ENCODE results near the gene NPIPA1. TPM values are rescaled to one million over a fixed set of nuclear protein-coding genes. Genes with fewer than 3 reads are reported as not detected.
A peak's percentile ranks its signal among the peaks of the same experiment; 100 is the strongest.
"Not testable (repeated sequence)": the region's sequence is repeated elsewhere in the genome, so short reads cannot be mapped to it uniquely, and the experiment has no call there.

NPIPA1 gene
- total and polyA plus RNA-seq, 9 of the 15 experiments (the other 6 are each of a cell fraction or from before 2014, with no cell fraction given), result 8.2 to 48.7 (median 27.2) TPM

DNA sequence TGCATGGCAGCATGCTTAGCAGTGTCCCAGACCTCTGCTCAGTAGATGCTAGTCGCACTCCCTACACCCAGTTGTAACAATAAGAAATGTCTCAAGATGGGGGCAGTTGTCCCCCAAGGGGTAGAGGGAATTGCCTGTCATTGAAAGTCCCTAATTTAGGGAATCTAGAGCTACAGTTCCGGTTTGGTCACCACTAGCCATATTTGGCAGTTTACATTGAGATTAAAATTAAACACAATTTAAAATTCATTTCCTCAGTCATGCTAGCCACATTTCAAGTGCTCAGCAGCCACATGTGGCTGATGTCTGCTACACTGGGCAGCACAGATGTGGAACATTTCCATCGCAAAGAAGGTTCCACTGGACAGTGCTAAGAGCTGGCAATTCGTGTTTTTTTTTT is 41.7 kb downstream of the NPIPA1 start:
- H3K27ac ChIP-seq (ENCODE audit: extremely low read depth, low read depth, low read length); H2AFZ ChIP-seq (ENCODE audit: low read depth, low read length); ATAC-seq; in situ Hi-C loops (cut with MboI); H3K27me3 ChIP-seq (ENCODE audit: control insufficient read depth in 2 of 2, insufficient read depth in 2 of 2, low read length in 2 of 2); H3K9ac ChIP-seq (ENCODE audit: insufficient read depth in 1 of 2, low read depth in 2 of 2, low read length in 2 of 2); H3K4me3 ChIP-seq; H3K9me1 ChIP-seq (ENCODE audit: control insufficient read depth, insufficient read depth, low read length); BruUV-seq (replicated peaks); H3K36me3 ChIP-seq (ENCODE audit: control insufficient read depth, insufficient read depth, low read length); CTCF ChIA-PET (ENCODE audit: low intra/inter-chr PET ratio); POLR2A ChIA-PET; H3K4me2 ChIP-seq (ENCODE audit: insufficient read depth, low read length); FAIRE-seq; H3K9me3 ChIP-seq (replicated peaks; ENCODE audit: control insufficient read depth, insufficient read depth, low read depth, low read length); H4K20me1 ChIP-seq (replicated peaks; ENCODE audit: control insufficient read depth, insufficient read depth, low read length); intact Hi-C loops (cut with micrococcal nuclease); DNase-seq (ENCODE audit: extremely low read depth in 1 of 4, low spot score in 3 of 4): not testable (repeated sequence)
- peaks cover 47% of the 10 kb centered on the region for H3K79me2 ChIP-seq (ENCODE audit: control insufficient read depth, insufficient read depth, low read length)
- H3K4me1 ChIP-seq (replicated peaks in 1 of 2; ENCODE audit: control insufficient read depth in 2 of 2, insufficient read depth in 2 of 2, low read length in 2 of 2), result peaks cover 3 to 12% of the 10 kb centered on the region in 2 experiments; a peak in 4 of 5 replicates
- whole genome bisulfite sequencing (ENCODE audit: insufficient coverage, low coverage, missing lambda C conversion rate), result 83% methylated on average over 4 of the region's 4 CpGs
- peak in 1 of 2 experiments; percentile 67; a peak in 1 of 4 replicates for TF ChIP-seq SRF (CRISPR knock-in tag; IDR thresholded peaks at IDR 0.05)

DNA sequence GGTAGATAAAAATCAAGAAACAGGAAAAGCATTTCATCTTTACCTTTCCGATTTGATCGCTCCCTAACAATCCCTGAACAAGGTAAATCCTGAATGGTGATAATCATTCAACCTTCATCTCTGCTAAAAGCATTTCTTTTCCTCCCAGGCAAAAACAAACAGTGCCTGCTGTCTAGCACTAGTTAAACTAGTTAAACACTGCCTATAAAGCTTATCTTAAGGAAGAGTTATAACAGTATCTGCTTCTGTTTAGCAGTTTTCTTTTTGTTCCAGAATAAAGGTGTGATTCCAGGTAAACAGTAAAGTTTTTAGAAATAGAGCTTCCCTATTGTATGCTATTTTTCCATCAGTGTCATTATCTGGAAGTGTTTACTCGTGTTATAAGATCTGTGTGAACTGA is 44.0 kb downstream of the NPIPA1 start:
- H3K36me3 ChIP-seq (ENCODE audit: control insufficient read depth, insufficient read depth, low read length); BruUV-seq (replicated peaks); H4K20me1 ChIP-seq (replicated peaks; ENCODE audit: control insufficient read depth, insufficient read depth, low read length); CTCF ChIA-PET (ENCODE audit: low intra/inter-chr PET ratio); H3K9me3 ChIP-seq (replicated peaks; ENCODE audit: control insufficient read depth, insufficient read depth, low read depth, low read length); H3K27ac ChIP-seq (ENCODE audit: extremely low read depth, low read depth, low read length); H2AFZ ChIP-seq (ENCODE audit: low read depth, low read length); H3K9me1 ChIP-seq (ENCODE audit: control insufficient read depth, insufficient read depth, low read length); H3K4me1 ChIP-seq (replicated peaks in 1 of 2; ENCODE audit: control insufficient read depth in 2 of 2, insufficient read depth in 2 of 2, low read length in 2 of 2); in situ Hi-C loops (cut with MboI); intact Hi-C loops (cut with micrococcal nuclease); H3K4me3 ChIP-seq; FAIRE-seq; H3K9ac ChIP-seq (ENCODE audit: insufficient read depth in 1 of 2, low read depth in 2 of 2, low read length in 2 of 2); H3K4me2 ChIP-seq (ENCODE audit: insufficient read depth, low read length); ATAC-seq; POLR2A ChIA-PET; DNase-seq (ENCODE audit: extremely low read depth in 1 of 4, low spot score in 3 of 4); H3K27me3 ChIP-seq (ENCODE audit: control insufficient read depth in 2 of 2, insufficient read depth in 2 of 2, low read length in 2 of 2): not testable (repeated sequence)
- TF ChIP-seq, protein P1, sequence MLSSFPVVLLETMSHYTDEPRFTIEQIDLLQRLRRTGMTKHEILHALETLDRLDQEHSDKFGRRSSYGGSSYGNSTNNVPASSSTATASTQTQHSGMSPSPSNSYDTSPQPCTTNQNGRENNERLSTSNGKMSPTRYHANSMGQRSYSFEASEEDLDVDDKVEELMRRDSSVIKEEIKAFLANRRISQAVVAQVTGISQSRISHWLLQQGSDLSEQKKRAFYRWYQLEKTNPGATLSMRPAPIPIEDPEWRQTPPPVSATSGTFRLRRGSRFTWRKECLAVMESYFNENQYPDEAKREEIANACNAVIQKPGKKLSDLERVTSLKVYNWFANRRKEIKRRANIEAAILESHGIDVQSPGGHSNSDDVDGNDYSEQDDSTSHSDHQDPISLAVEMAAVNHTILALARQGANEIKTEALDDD (IDR thresholded peaks at IDR 0.05), result peak; percentile 82
- H3K79me2 ChIP-seq (ENCODE audit: control insufficient read depth, insufficient read depth, low read length), result peaks cover 33% of the 10 kb centered on the region
- WGBS (ENCODE audit: insufficient coverage, low coverage, missing lambda C conversion rate), result 67% methylated on average over 3 of the region's 3 CpGs

DNA sequence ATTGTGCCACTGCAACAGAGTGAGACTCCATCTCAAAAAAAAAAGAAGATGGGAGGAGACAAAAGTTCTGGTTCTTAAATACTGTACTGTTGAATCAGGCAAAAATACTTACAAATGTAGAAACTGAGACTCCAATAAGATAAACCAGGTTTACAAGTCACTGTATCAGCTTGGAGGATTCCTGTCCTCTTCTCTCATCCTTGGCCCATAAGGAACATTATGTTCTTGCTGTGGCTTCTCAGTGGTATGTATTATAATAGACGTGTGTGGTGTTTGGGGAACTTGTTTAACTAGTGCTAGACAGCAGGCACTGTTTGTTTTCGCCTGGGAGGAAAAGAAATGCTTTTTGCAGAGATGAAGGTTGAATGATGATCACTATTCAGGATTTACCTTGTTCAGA is 45.3 kb downstream of the NPIPA1 start:
- peaks cover 21% of the 10 kb centered on the region for H3K79me2 ChIP-seq (ENCODE audit: control insufficient read depth, insufficient read depth, low read length)

More for the DNA sequence above, 45.3 kb downstream of the NPIPA1 start:
- intact Hi-C loops (cut with micrococcal nuclease); H3K4me1 ChIP-seq (replicated peaks in 1 of 2; ENCODE audit: control insufficient read depth in 2 of 2, insufficient read depth in 2 of 2, low read length in 2 of 2); H4K20me1 ChIP-seq (replicated peaks; ENCODE audit: control insufficient read depth, insufficient read depth, low read length); H2AFZ ChIP-seq (ENCODE audit: low read depth, low read length); CTCF ChIA-PET (ENCODE audit: low intra/inter-chr PET ratio); POLR2A ChIA-PET; H3K36me3 ChIP-seq (ENCODE audit: control insufficient read depth, insufficient read depth, low read length); H3K9ac ChIP-seq (ENCODE audit: insufficient read depth in 1 of 2, low read depth in 2 of 2, low read length in 2 of 2); H3K27ac ChIP-seq (ENCODE audit: extremely low read depth, low read depth, low read length); H3K4me3 ChIP-seq; H3K27me3 ChIP-seq (ENCODE audit: control insufficient read depth in 2 of 2, insufficient read depth in 2 of 2, low read length in 2 of 2); H3K4me2 ChIP-seq (ENCODE audit: insufficient read depth, low read length); BruUV-seq (replicated peaks); DNase-seq (ENCODE audit: extremely low read depth in 1 of 4, low spot score in 3 of 4); H3K9me3 ChIP-seq (replicated peaks; ENCODE audit: control insufficient read depth, insufficient read depth, low read depth, low read length); ATAC-seq; H3K9me1 ChIP-seq (ENCODE audit: control insufficient read depth, insufficient read depth, low read length); in situ Hi-C loops (cut with MboI): not testable (repeated sequence)
- peak; percentile 77 for FAIRE-seq
- no CpG with 5 or more reads among the region's 2 CpGs for WGBS (ENCODE audit: insufficient coverage, low coverage, missing lambda C conversion rate)
